GM12872 (cell line): ENCODE data around the gene C5orf34.

Source experiments
- CTCF ChIP-seq: IDR thresholded peaks from 3 replicates; pipeline ENCODE4 v1.5.1; 2011; ENCODE audit warnings: low read depth, mild to moderate bottlenecking, low read length, moderate library complexity; ENCODE audit not compliant: insufficient read depth

The C5orf34 gene

GRCh38 chr5:43540746-43541145, 25.8 kb upstream of the C5orf34 start:
- TF ChIP-seq CTCF, result no peak

GRCh38 chr5:43536972-43537371, 22.0 kb upstream of the C5orf34 start:
- no peak for TF ChIP-seq CTCF

- TF ChIP-seq CTCF, result no peak
Measured at GRCh38 chr5:43533646-43534045, 18.7 kb upstream of the C5orf34 start.

- no peak for TF ChIP-seq CTCF
Measured at GRCh38 chr5:43530648-43531047, 15.7 kb upstream of the C5orf34 start.

- no peak for TF ChIP-seq CTCF
Measured at GRCh38 chr5:43523662-43524072, 8.7 kb upstream of the C5orf34 start.

- TF ChIP-seq CTCF, result no peak
Measured at GRCh38 chr5:43520615-43521014, 5.7 kb upstream of the C5orf34 start.

- no peak for TF ChIP-seq CTCF
Measured at GRCh38 chr5:43515678-43516048, 715 bp upstream of the C5orf34 start.

- no peak for TF ChIP-seq CTCF
Measured at GRCh38 chr5:43514471-43514815, 505 bp downstream of the C5orf34 start.
